Measurements from ENCODE around the gene CTSE. TPM values are rescaled to one million over a fixed set of nuclear protein-coding genes. Genes with fewer than 3 reads are reported as not detected.

The CTSE gene
- total RNA-seq, 4 donors from 2014 or later = 2.6 to 14.3 (median 6.7) TPM

GRCh38 chr1:205988585-205988995 lies 35.1 kb downstream of the CTSE start:
- H3K4me1 ChIP-seq = no peaks in the 10 kb centered on the region
- H3K36me3 ChIP-seq = no peaks in the 10 kb centered on the region
- TF ChIP-seq, protein P1, sequence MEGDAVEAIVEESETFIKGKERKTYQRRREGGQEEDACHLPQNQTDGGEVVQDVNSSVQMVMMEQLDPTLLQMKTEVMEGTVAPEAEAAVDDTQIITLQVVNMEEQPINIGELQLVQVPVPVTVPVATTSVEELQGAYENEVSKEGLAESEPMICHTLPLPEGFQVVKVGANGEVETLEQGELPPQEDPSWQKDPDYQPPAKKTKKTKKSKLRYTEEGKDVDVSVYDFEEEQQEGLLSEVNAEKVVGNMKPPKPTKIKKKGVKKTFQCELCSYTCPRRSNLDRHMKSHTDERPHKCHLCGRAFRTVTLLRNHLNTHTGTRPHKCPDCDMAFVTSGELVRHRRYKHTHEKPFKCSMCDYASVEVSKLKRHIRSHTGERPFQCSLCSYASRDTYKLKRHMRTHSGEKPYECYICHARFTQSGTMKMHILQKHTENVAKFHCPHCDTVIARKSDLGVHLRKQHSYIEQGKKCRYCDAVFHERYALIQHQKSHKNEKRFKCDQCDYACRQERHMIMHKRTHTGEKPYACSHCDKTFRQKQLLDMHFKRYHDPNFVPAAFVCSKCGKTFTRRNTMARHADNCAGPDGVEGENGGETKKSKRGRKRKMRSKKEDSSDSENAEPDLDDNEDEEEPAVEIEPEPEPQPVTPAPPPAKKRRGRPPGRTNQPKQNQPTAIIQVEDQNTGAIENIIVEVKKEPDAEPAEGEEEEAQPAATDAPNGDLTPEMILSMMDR (IDR thresholded peaks at IDR 0.05) = no peak
- TF ChIP-seq EP300 (IDR thresholded peaks at IDR 0.05; ENCODE audit: low read depth) (no peak), POLR2A (IDR thresholded peaks at IDR 0.05) (no peak), POLR2AphosphoS5 (IDR thresholded peaks at IDR 0.05) (no peak)
- DNase-seq = no peak
- no peak overlapping the region for H3K4me3 ChIP-seq
- H3K27me3 ChIP-seq = no peaks in the 10 kb centered on the region
- H3K27ac ChIP-seq = no peak overlapping the region
- H3K9me3 ChIP-seq = no peaks in the 10 kb centered on the region
- in situ Hi-C loops (cut with MboI; ENCODE audit: low pct_ligation_motif_present in 1 of 4, low pct_unique_long_range_greater_than_20kb in 1 of 4, low sequenced_read_pairs in 3 of 4) (loop anchor here in 3 of 4 donors (10.0 to 25.0 kb wide), 2 partner anchors 124 to 194 kb away; partner anchors contain the start of gene AVPR1B (in 1 of the 3)), intact Hi-C loops (cut with DNase I; ENCODE audit: low total_unique reads) (no loop called here)
- WGBS, 2 donors (ENCODE audit: low coverage in 1 of 2) = 81% methylated on average over 12 of the region's 12 CpGs; no CpG with 5 or more reads in 1 of the 2 donors

- no peak overlapping the region for H3K27ac ChIP-seq
- H3K4me1 ChIP-seq = no peaks in the 10 kb centered on the region
- H3K36me3 ChIP-seq = no peaks in the 10 kb centered on the region
- intact Hi-C loops (cut with DNase I; ENCODE audit: low total_unique reads) (no loop called here), in situ Hi-C loops (cut with MboI; ENCODE audit: low pct_ligation_motif_present in 1 of 4, low pct_unique_long_range_greater_than_20kb in 1 of 4, low sequenced_read_pairs in 3 of 4) (loop anchor here in 3 of 4 donors (10.0 to 25.0 kb wide), 2 partner anchors 125 to 192 kb away; partner anchors contain the start of gene AVPR1B (in 1 of the 3))
- no peaks in the 10 kb centered on the region for H3K9me3 ChIP-seq
- no peaks in the 10 kb centered on the region for H3K27me3 ChIP-seq
- H3K4me3 ChIP-seq = no peak overlapping the region
- no peak for DNase-seq
- no peak for TF ChIP-seq POLR2AphosphoS5 (IDR thresholded peaks at IDR 0.05)
- TF ChIP-seq, protein P1 (IDR thresholded peaks at IDR 0.05) = no peak
- TF ChIP-seq EP300 (IDR thresholded peaks at IDR 0.05; ENCODE audit: low read depth) = no peak
- TF ChIP-seq POLR2A (IDR thresholded peaks at IDR 0.05) = no peak
- 60 to 80% methylated on average over 2 of the region's 2 CpGs for WGBS, 2 donors (ENCODE audit: low coverage in 1 of 2)
Measured at GRCh38 chr1:205986861-205987260, 36.8 kb downstream of the CTSE start.

- TF ChIP-seq EP300 (IDR thresholded peaks at IDR 0.05; ENCODE audit: low read depth) = no peak
- TF ChIP-seq, protein P1 (IDR thresholded peaks at IDR 0.05) = no peak
- no peak for TF ChIP-seq POLR2A (IDR thresholded peaks at IDR 0.05)
- TF ChIP-seq POLR2AphosphoS5 (IDR thresholded peaks at IDR 0.05) = no peak
- Histone ChIP-seq H3K9me3 (no peaks in the 10 kb centered on the region), H3K27me3 (no peaks in the 10 kb centered on the region), H3K27ac (no peak overlapping the region), H3K36me3 (no peaks in the 10 kb centered on the region), H3K4me1 (no peaks in the 10 kb centered on the region), H3K4me3 (no peak overlapping the region)
- no peak for DNase-seq
- 80% methylated on average over 3 of the region's 3 CpGs; no CpG with 5 or more reads in 1 of the 2 donors for WGBS, 2 donors (ENCODE audit: low coverage in 1 of 2)
- intact Hi-C loops (cut with DNase I; ENCODE audit: low total_unique reads) = no loop called here
- in situ Hi-C loops (cut with MboI; ENCODE audit: low pct_ligation_motif_present in 1 of 4, low pct_unique_long_range_greater_than_20kb in 1 of 4, low sequenced_read_pairs in 3 of 4) = loop anchor here in 3 of 4 donors (10.0 to 25.0 kb wide), 2 partner anchors 126 to 191 kb away; partner anchors contain the start of gene AVPR1B (in 1 of the 3)
Measured at GRCh38 chr1:205986292-205986691, 37.4 kb downstream of the CTSE start.

GRCh38 chr1:205985330-205986005 lies 38.2 kb downstream of the CTSE start:
- no peak overlapping the region for H3K4me3 ChIP-seq
- WGBS, 2 donors (ENCODE audit: low coverage in 1 of 2) = 72 to 80% methylated on average over 4 to 9 of the region's 9 CpGs
- in situ Hi-C loops (cut with MboI; ENCODE audit: low pct_ligation_motif_present in 1 of 4, low pct_unique_long_range_greater_than_20kb in 1 of 4, low sequenced_read_pairs in 3 of 4) = loop anchor here in 3 of 4 donors (10.0 to 25.0 kb wide), 2 partner anchors 127 to 191 kb away; partner anchors contain the start of gene AVPR1B (in 1 of the 3)
- no peaks in the 10 kb centered on the region for H3K4me1 ChIP-seq
- H3K9me3 ChIP-seq = no peaks in the 10 kb centered on the region
- H3K36me3 ChIP-seq = no peaks in the 10 kb centered on the region
- H3K27ac ChIP-seq = no peak overlapping the region
- DNase-seq = no peak
- TF ChIP-seq POLR2A (IDR thresholded peaks at IDR 0.05) (no peak), EP300 (IDR thresholded peaks at IDR 0.05; ENCODE audit: low read depth) (no peak)
- no peaks in the 10 kb centered on the region for H3K27me3 ChIP-seq
- intact Hi-C loops (cut with DNase I; ENCODE audit: low total_unique reads) = no loop called here
